CD1c-positive myeloid dendritic cell (primary cell): ENCODE measurements around the gene KLK15.

ENCODE experiments used
- DNase-seq: peaks from one replicate; pipeline ENCODE4 v3.0.0-alpha.2; 2016; ENCODE audit errors: extremely low spot score

Gene KLK15

DNA sequence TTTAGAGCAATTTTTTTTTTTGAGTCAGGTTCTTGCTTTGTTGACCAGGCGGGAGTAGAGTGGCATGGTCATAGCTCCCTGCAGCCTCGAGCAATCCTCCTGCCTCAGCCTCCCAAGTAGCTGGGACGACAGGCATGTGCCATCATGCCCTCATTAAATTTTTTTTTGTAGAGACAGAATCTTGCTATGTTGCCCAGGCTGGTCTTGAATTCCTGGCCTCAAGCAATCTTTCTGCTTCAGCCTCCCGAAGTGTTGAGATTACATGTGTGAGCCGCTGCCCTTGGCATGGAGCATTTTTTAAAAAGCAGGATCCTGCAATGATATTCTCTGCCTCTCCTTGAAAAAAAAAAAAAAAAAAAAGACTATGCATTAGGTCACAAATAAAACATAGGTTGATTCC is 57.2 kb downstream of the KLK15 start:
- DNase-seq, result no peak
